ENCODE data around the gene MAPK9. TPM values are rescaled to one million over a fixed set of nuclear protein-coding genes. Genes with fewer than 3 reads are reported as not detected.
A peak's percentile ranks its signal among the peaks of the same experiment; 100 is the strongest.

The MAPK9 gene
- total RNA-seq, 1 experiment from 2014 or later = 38.6 TPM

DNA sequence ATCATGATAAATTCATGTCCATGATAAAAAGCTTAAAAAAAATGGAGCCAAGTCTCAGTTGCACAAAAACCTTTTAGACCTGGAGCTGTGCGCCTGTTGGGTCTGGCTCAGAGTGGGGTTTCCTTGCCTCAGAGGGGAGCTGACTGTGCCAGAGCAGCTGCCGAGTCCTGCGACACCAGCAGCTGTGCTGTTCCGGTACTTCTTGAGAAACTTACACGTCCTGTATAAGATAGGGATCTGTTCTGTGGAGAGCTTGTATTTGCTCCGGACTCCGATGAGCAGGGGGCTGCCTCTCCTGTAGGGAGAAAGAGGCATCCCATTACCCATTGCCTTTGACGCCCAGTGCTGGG lies 32.7 kb upstream of the MAPK9 start:
- Mint-ChIP-seq H3K36me3 (ENCODE audit: insufficient read depth in 1 of 3, low read depth in 3 of 3) (peaks cover 66 to 87% (median 83%) of the 10 kb centered on the region in 3 experiments), H3K4me1 (peaks cover 7 to 9% of the 10 kb centered on the region in 2 experiments; a peak in 3 of 4 replicates), H3K27ac (peak overlapping the region in 2 of 3 experiments; percentile 28 to 36; a peak in 2 of 7 replicates), H3K4me3 (no peak overlapping the region), H3K9me3 (no peaks in the 10 kb centered on the region), H3K27me3 (ENCODE audit: low read depth) (no peaks in the 10 kb centered on the region)
- DNase-seq = no peak
- no peak overlapping the region for H2BK12ac ChIP-seq (ENCODE audit: insufficient read length, low read depth, low read length)
- no peak overlapping the region for H2AFZ ChIP-seq (ENCODE audit: low read length)
- H3K14ac ChIP-seq (ENCODE audit: insufficient read depth, low read length) = no peak overlapping the region
- no peaks in the 10 kb centered on the region; the same call in 1 of the 2 replicates for H3K79me2 ChIP-seq (ENCODE audit: insufficient read depth, low read length)
- no peak overlapping the region for H3K4ac ChIP-seq (ENCODE audit: low read depth, low read length)
- no peak overlapping the region for H3K23ac ChIP-seq (ENCODE audit: insufficient read length, low read depth, low read length)
- no peak overlapping the region for H4K5ac ChIP-seq (ENCODE audit: insufficient read length, low read depth, low read length)
- H4K20me1 ChIP-seq (ENCODE audit: control insufficient read depth, insufficient read depth, insufficient read length) = no peaks in the 10 kb centered on the region
- H3K27ac ChIP-seq (ENCODE audit: insufficient read length, low read depth, low read length) = no peak overlapping the region
- no peaks in the 10 kb centered on the region for H3K9me3 ChIP-seq (ENCODE audit: control insufficient read depth, low read depth, low read length)
- no peak overlapping the region for H2BK5ac ChIP-seq (ENCODE audit: insufficient read length, low read length)
- no peak overlapping the region for H2BK15ac ChIP-seq (ENCODE audit: low read depth, low read length)
- H2BK20ac ChIP-seq (ENCODE audit: low read depth, low read length, poor library complexity, severe bottlenecking) = no peak overlapping the region
- no peak overlapping the region for H3T11ph ChIP-seq (ENCODE audit: low read length)
- no peaks in the 10 kb centered on the region for H3K23me2 ChIP-seq (ENCODE audit: insufficient read length, low read depth, low read length, poor library complexity, severe bottlenecking)
- no peak overlapping the region for H3K18ac ChIP-seq (ENCODE audit: insufficient read length, low read depth, low read length)
- no peaks in the 10 kb centered on the region for H3K27me3 ChIP-seq (ENCODE audit: insufficient read depth, low read length)
- no peak overlapping the region for H3K9ac ChIP-seq (ENCODE audit: extremely low read depth, insufficient read length, low read length)
- TF ChIP-seq, protein P1, sequence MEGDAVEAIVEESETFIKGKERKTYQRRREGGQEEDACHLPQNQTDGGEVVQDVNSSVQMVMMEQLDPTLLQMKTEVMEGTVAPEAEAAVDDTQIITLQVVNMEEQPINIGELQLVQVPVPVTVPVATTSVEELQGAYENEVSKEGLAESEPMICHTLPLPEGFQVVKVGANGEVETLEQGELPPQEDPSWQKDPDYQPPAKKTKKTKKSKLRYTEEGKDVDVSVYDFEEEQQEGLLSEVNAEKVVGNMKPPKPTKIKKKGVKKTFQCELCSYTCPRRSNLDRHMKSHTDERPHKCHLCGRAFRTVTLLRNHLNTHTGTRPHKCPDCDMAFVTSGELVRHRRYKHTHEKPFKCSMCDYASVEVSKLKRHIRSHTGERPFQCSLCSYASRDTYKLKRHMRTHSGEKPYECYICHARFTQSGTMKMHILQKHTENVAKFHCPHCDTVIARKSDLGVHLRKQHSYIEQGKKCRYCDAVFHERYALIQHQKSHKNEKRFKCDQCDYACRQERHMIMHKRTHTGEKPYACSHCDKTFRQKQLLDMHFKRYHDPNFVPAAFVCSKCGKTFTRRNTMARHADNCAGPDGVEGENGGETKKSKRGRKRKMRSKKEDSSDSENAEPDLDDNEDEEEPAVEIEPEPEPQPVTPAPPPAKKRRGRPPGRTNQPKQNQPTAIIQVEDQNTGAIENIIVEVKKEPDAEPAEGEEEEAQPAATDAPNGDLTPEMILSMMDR (conservative IDR thresholded peaks at IDR 0.05) = no peak
- no peak overlapping the region for H2BK120ac ChIP-seq (ENCODE audit: low read depth, low read length, poor library complexity, severe bottlenecking)
- no peak overlapping the region for H3K4me2 ChIP-seq (ENCODE audit: insufficient read depth, insufficient read length, low read length)
- no peak overlapping the region for H2AK5ac ChIP-seq (ENCODE audit: insufficient read length, low read length)
- H3K4me1 ChIP-seq (ENCODE audit: insufficient read depth, low read length) = no peaks in the 10 kb centered on the region
- no peak overlapping the region for H3K56ac ChIP-seq (ENCODE audit: insufficient read length, low read depth, low read length)
- H4K91ac ChIP-seq (ENCODE audit: insufficient read length, low read depth, low read length) = no peak overlapping the region
- H3K79me1 ChIP-seq (ENCODE audit: insufficient read depth, low read depth, low read length, poor library complexity, severe bottlenecking) = peaks cover 2% of the 10 kb centered on the region
- WGBS (ENCODE audit: extremely low coverage, insufficient read length, low lambda C conversion rate) = no CpG with 5 or more reads among the region's 8 CpGs
- no peak overlapping the region for H4K8ac ChIP-seq (replicated peaks; ENCODE audit: insufficient read length, low read depth, low read length)

All from H9 (cell line).